Upper lobe of left lung (tissue), 6 donors: ENCODE data around the gene ELK4. TPM values are rescaled to one million over a fixed set of nuclear protein-coding genes. Genes with fewer than 3 reads are reported as not detected.

Experiments used
- ATAC-seq, 2 donors: fragments of 200-7000 bp; cut with Tn5 transposase; one replicate each; pipeline ENCODE4 v1.9.1; 2022; ENCODE audit warnings: mild to moderate bottlenecking in 2 of 2, moderate library complexity in 2 of 2; ENCODE audit not compliant: low FRiP score in 2 of 2
- DNase-seq, 2 donors: peaks; one replicate each; pipeline ENCODE4 v3.0.0-alpha.2; 2019 to 2020
- H3K27ac ChIP-seq, 4 donors: fragments of 200-600 bp; sonication (generic); one replicate each; pipeline ENCODE4 v1.5.1; 2016 to 2019
- H3K27me3 ChIP-seq, 4 donors: fragments of 200-600 bp; sonication (generic); one replicate each; pipeline ENCODE4 v1.5.1; 2017 to 2019
- H3K36me3 ChIP-seq, 4 donors: fragments of 200-600 bp; sonication (generic); one replicate each; pipeline ENCODE4 v1.5.1; 2016 to 2019
- H3K4me1 ChIP-seq, 4 donors: fragments of 200-600 bp; sonication (generic); one replicate each; pipeline ENCODE4 v1.5.1; 2018 to 2019
- H3K4me3 ChIP-seq, 4 donors: fragments of 200-600 bp; sonication (generic); one replicate each; pipeline ENCODE4 v1.5.1; 2017 to 2019; ENCODE audit warnings: mild to moderate bottlenecking in 2 of 4, moderate library complexity in 1 of 4
- H3K9me3 ChIP-seq, 4 donors: fragments of 200-600 bp; sonication (generic); one replicate each; pipeline ENCODE4 v1.5.1; 2018 to 2019
- CTCF ChIP-seq, 6 experiments: fragments of 450-650 bp in 4 of 6; fragments of 200-600 bp in 2 of 6; sonication (generic) in 2 of 6; IDR thresholded peaks; one replicate each; pipeline ENCODE4 v1.5.1; 2016 to 2019; ENCODE audit warnings: antibody characterized with exemption in 6 of 6
- EP300 ChIP-seq, 4 donors: sonication (generic); formaldehyde crosslinking; IDR thresholded peaks; one replicate each; pipeline ENCODE4 v1.5.1; 2017; ENCODE audit warnings: antibody characterized with exemption in 4 of 4, control low read depth in 2 of 4
- POLR2A ChIP-seq, 4 donors: fragments of 450-650 bp; IDR thresholded peaks; one replicate each; pipeline ENCODE4 v1.5.1; 2016 to 2017; ENCODE audit warnings: antibody characterized with exemption in 4 of 4, mild to moderate bottlenecking in 2 of 4
- POLR2AphosphoS5 ChIP-seq, 2 donors: sonication (generic); formaldehyde crosslinking; IDR thresholded peaks; one replicate each; pipeline ENCODE4 v1.5.1; 2017; ENCODE audit warnings: antibody characterized with exemption in 2 of 2
- WGBS, 2 donors: methylation state at CpG; one replicate each; pipeline ENCODE4 v1.1.5; 2017 to 2018; 5-methylcytosine and 5-hydroxymethylcytosine counted together
- total RNA-seq, 6 donors: library from RNA; depleted of rRNA in 4 of 6; stranded (reverse); fragments of >200 nt in 4 of 6; gene quantifications; one replicate each; pipeline versions ENCODE4 v1.1.0 to v1.2.1, GENCODE V29; 2016 to 2021
- donor health status: DM: no; HTN: no; CAD: no; lungs with moderate emphysema.
- donor health status: DM: no; HTN: yes; CAD: no; lungs with severe emphysema.

Gene ELK4
- total RNA-seq, 6 donors from 2014 or later = 15.7 to 65.4 (median 30.2) TPM

GRCh38 chr1:205620269-205620668, 11.5 kb downstream of the ELK4 start:
- Histone ChIP-seq H3K4me3 (no peak overlapping the region), H3K36me3 (peaks cover 12 to 83% (median 54%) of the 10 kb centered on the region in 4 donors)
- 88 to 94% methylated on average over 6 of the region's 6 CpGs for WGBS, 2 donors

GRCh38 chr1:205619376-205619775, 12.4 kb downstream of the ELK4 start:
- Histone ChIP-seq H3K27ac (no peak overlapping the region), H3K4me1 (no peaks in the 10 kb centered on the region), H3K27me3 (no peaks in the 10 kb centered on the region), H3K4me3 (no peak overlapping the region), H3K9me3 (no peaks in the 10 kb centered on the region), H3K36me3 (peaks cover 18 to 92% (median 56%) of the 10 kb centered on the region in 4 donors)
- ATAC-seq (no peak), DNase-seq (no peak)
- WGBS, 2 donors = 63 to 71% methylated on average over 3 of the region's 3 CpGs
- TF ChIP-seq POLR2AphosphoS5 (IDR thresholded peaks at IDR 0.05) (no peak), CTCF (IDR thresholded peaks at IDR 0.05) (no peak), POLR2A (IDR thresholded peaks at IDR 0.05) (no peak), EP300 (IDR thresholded peaks at IDR 0.05) (no peak)

More at GRCh38 chr1:205620269-205620668, 11.5 kb downstream of the ELK4 start:
- Histone ChIP-seq H3K27ac (no peak overlapping the region), H3K9me3 (no peaks in the 10 kb centered on the region), H3K4me1 (no peaks in the 10 kb centered on the region), H3K27me3 (no peaks in the 10 kb centered on the region)
- TF ChIP-seq POLR2A (IDR thresholded peaks at IDR 0.05) = no peak
- ATAC-seq (no peak), DNase-seq (no peak)

GRCh38 chr1:205616563-205617293, 15.1 kb downstream of the ELK4 start:
- ATAC-seq (no peak), DNase-seq (no peak)
- TF ChIP-seq POLR2AphosphoS5 (IDR thresholded peaks at IDR 0.05) = no peak
- TF ChIP-seq EP300 (IDR thresholded peaks at IDR 0.05) = no peak
- TF ChIP-seq POLR2A (IDR thresholded peaks at IDR 0.05) = no peak
- TF ChIP-seq CTCF (IDR thresholded peaks at IDR 0.05) = no peak
- WGBS, 2 donors = 84 to 86% methylated on average over 1 of the region's 1 CpG
- Histone ChIP-seq H3K4me3 (no peak overlapping the region), H3K9me3 (no peaks in the 10 kb centered on the region), H3K27me3 (no peaks in the 10 kb centered on the region), H3K27ac (no peak overlapping the region), H3K4me1 (peaks cover 0 to under 1% (median 0%) of the 10 kb centered on the region in 4 donors), H3K36me3 (peaks cover 18 to 97% (median 52%) of the 10 kb centered on the region in 4 donors)

- Histone ChIP-seq H3K9me3 (no peaks in the 10 kb centered on the region), H3K4me1 (peaks cover 0 to 9% (median 3%) of the 10 kb centered on the region in 4 donors), H3K27me3 (no peaks in the 10 kb centered on the region), H3K4me3 (no peak overlapping the region), H3K27ac (no peak overlapping the region), H3K36me3 (peaks cover 18 to 92% (median 47%) of the 10 kb centered on the region in 4 donors)
- WGBS, 2 donors = 65 to 72% methylated on average over 1 of the region's 1 CpG
- DNase-seq = no peak
- ATAC-seq = no peak
- TF ChIP-seq POLR2A (IDR thresholded peaks at IDR 0.05) = no peak
- TF ChIP-seq EP300 (IDR thresholded peaks at IDR 0.05) = no peak
- TF ChIP-seq CTCF (IDR thresholded peaks at IDR 0.05) = no peak
- TF ChIP-seq POLR2AphosphoS5 (IDR thresholded peaks at IDR 0.05) = no peak
Measured at GRCh38 chr1:205615789-205616188, 16.0 kb downstream of the ELK4 start.

GRCh38 chr1:205613854-205614412, 17.9 kb downstream of the ELK4 start:
- DNase-seq (no peak), ATAC-seq (no peak)
- WGBS, 2 donors = 88 to 93% methylated on average over 2 of the region's 2 CpGs
- no peak for TF ChIP-seq CTCF (IDR thresholded peaks at IDR 0.05)
- TF ChIP-seq POLR2AphosphoS5 (IDR thresholded peaks at IDR 0.05) = no peak
- no peak for TF ChIP-seq EP300 (IDR thresholded peaks at IDR 0.05)
- no peak for TF ChIP-seq POLR2A (IDR thresholded peaks at IDR 0.05)
- Histone ChIP-seq H3K27me3 (no peaks in the 10 kb centered on the region), H3K36me3 (peaks cover 12 to 74% (median 35%) of the 10 kb centered on the region in 4 donors), H3K27ac (no peak overlapping the region), H3K4me3 (no peak overlapping the region), H3K4me1 (peaks cover 10 to 25% (median 13%) of the 10 kb centered on the region in 4 donors), H3K9me3 (no peaks in the 10 kb centered on the region)
